NB4 (cell line): Measurements from ENCODE around the gene TAF11L8.
"Not testable (repeated sequence)": the region's sequence is repeated elsewhere in the genome, so short reads cannot be mapped to it uniquely, and the experiment has no call there.

Source experiments
- DNase-seq: peaks from one replicate; pipeline ENCODE4 v3.0.0; 2010; ENCODE audit warnings: low read depth
- H3K4me3 ChIP-seq: one replicate; pipeline ENCODE4 v1.5.1; 2011; ENCODE audit warnings: mild to moderate bottlenecking, low read depth, low read length, moderate library complexity
- MAX ChIP-seq: IDR thresholded peaks from 2 replicates; pipeline ENCODE4 v1.6.1; 2011; ENCODE audit warnings: low read depth, low read length
- MYC ChIP-seq: IDR thresholded peaks from 2 replicates; pipeline ENCODE4 v1.6.1; 2011; ENCODE audit warnings: low read depth, low read length
- POLR2A ChIP-seq: IDR thresholded peaks from 2 replicates; pipeline ENCODE4 v1.6.1; 2011; ENCODE audit warnings: mild to moderate bottlenecking; ENCODE audit not compliant: insufficient read length; ENCODE audit errors: extremely low read depth

TAF11L8 gene

GRCh38 chr5:17604951-17605350 is 14.2 kb upstream of the TAF11L8 start:
- TF ChIP-seq POLR2A (no peak), MYC (no peak), MAX (no peak)
- DNase-seq: no peak
- no peak overlapping the region for H3K4me3 ChIP-seq

DNA sequence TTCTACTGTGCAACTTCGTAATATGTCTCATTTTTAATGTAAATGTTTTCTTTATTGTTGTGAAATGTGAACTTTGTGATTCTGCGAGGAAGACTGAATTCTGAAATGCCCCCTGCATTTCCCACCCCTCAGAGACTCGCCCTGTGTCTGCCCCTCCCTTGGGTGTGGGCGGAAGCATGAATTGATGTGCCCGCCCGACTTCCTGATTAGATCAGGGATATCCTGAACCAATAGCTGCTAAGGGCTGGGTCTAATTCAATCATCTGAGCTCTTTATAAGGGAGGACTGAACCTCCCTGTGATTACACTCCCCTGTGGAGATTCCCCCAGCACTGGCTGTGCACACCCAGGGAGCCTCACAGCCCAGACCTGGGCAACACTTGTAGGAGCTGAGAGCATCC is 13.1 kb upstream of the TAF11L8 start, which contains the start of gene TAF11L11:
TSS of gene TAF11L11 (plus strand) at position 304 of the 400 bp plus-strand sequence.
- not testable (repeated sequence) for DNase-seq, H3K4me3 ChIP-seq

- not testable (repeated sequence) for DNase-seq, H3K4me3 ChIP-seq
Measured at GRCh38 chr5:17597728-17598127, 7.0 kb upstream of the TAF11L8 start, which contains the start of gene TAF11L10. TAF11L10 (minus strand) TSS chr5:17597828.

DNA sequence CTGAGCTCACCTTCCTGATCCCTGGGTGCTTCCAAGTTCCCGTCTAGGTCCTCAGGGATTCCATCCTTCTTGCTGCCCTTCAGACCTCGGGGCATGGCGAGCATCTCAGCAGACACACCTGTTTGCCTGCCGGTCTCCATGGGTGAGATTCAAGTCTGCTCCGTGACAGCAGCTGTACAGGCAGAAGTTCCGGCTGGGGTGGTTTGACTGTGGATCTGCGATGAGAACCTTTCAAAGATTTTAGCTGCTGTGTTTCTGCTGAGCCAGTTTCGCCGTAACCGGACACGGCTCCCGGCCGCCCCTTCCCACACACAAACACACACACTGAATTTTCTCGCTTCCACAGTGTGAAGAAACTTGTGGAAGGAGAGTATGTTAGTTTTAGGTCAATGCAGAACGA is 3.5 kb upstream of the TAF11L8 start, which contains the start of gene TAF11L9:
TSS of gene TAF11L9 (minus strand) at position 140 of the 400 bp plus-strand sequence.
- not testable (repeated sequence) for DNase-seq

DNA sequence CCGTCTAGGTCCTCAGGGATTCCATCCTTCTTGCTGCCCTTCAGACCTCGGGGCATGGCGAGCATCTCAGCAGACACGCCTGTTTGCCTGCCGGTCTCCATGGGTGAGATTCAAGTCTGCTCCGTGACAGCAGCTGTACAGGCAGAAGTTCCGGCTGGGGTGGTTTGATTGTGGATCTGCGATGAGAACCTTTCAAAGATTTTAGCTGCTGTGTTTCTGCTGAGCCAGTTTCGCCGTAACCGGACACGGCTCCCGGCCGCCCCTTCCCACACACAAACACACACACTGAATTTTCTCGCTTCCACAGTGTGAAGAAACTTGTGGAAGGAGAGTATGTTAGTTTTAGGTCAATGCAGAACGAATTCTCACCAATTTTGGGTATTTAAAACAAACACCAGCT is 5.1 kb downstream of the TAF11L8 start, which contains the start of gene TAF11L7:
TSS of gene TAF11L7 (minus strand) at position 101 of the 400 bp plus-strand sequence.
- DNase-seq, H3K4me3 ChIP-seq: not testable (repeated sequence)

More for the DNA sequence above, 3.5 kb upstream of the TAF11L8 start, which contains the start of gene TAF11L9:
- H3K4me3 ChIP-seq: not testable (repeated sequence)
